Activated T-helper 1 cell treated with Interleukin-2 at 50 U/mL for 16 hours (primary cell): ENCODE results near the gene CDRT4.

Experiments
- DNase-seq: peaks from one replicate; pipeline ENCODE4 v3.0.0-alpha.2; 2020; ENCODE audit warnings: low read depth

CDRT4 gene

GRCh38 chr17:15431766-15432165 lies 35.7 kb downstream of the CDRT4 start:
- DNase-seq = no peak

- no peak for DNase-seq
Measured at GRCh38 chr17:15431196-15431595, 36.2 kb downstream of the CDRT4 start.

- no peak for DNase-seq
Measured at GRCh38 chr17:15424521-15424920, 42.9 kb downstream of the CDRT4 start.

- DNase-seq = no peak
Measured at GRCh38 chr17:15422392-15422965, 44.9 kb downstream of the CDRT4 start.

GRCh38 chr17:15418781-15419180 lies 48.6 kb downstream of the CDRT4 start:
- DNase-seq = no peak

GRCh38 chr17:15414532-15415306 lies 52.7 kb downstream of the CDRT4 start:
- DNase-seq = no peak

- DNase-seq = no peak
Measured at GRCh38 chr17:15413101-15413771, 54.2 kb downstream of the CDRT4 start.

- no peak for DNase-seq
Measured at GRCh38 chr17:15412606-15413005, 54.8 kb downstream of the CDRT4 start.

GRCh38 chr17:15411384-15412198 lies 55.8 kb downstream of the CDRT4 start:
- DNase-seq = no peak

GRCh38 chr17:15409721-15410250 lies 57.6 kb downstream of the CDRT4 start:
- no peak for DNase-seq

- no peak for DNase-seq
Measured at GRCh38 chr17:15408803-15409202, 58.6 kb downstream of the CDRT4 start.

- DNase-seq = no peak
Measured at GRCh38 chr17:15406081-15406480, 61.3 kb downstream of the CDRT4 start.

GRCh38 chr17:15405058-15405415 lies 62.4 kb downstream of the CDRT4 start:
- no peak for DNase-seq

- no peak for DNase-seq
Measured at GRCh38 chr17:15404106-15405057, 63.0 kb downstream of the CDRT4 start.

GRCh38 chr17:15403276-15403939 lies 64.0 kb downstream of the CDRT4 start:
- no peak for DNase-seq

GRCh38 chr17:15399443-15399842 lies 68.0 kb downstream of the CDRT4 start:
- no peak for DNase-seq

GRCh38 chr17:15398736-15399331 lies 68.6 kb downstream of the CDRT4 start:
- no peak for DNase-seq

- no peak for DNase-seq
Measured at GRCh38 chr17:15398291-15398690, 69.1 kb downstream of the CDRT4 start.

- no peak for DNase-seq
Measured at GRCh38 chr17:15397620-15398019, 69.8 kb downstream of the CDRT4 start.

- no peak for DNase-seq
Measured at GRCh38 chr17:15395091-15395490, 72.3 kb downstream of the CDRT4 start.
